MG63 (cell line): ENCODE results near the gene SH3BGRL2. TPM values are rescaled to one million over a fixed set of nuclear protein-coding genes. Genes with fewer than 3 reads are reported as not detected.

Experiments used
- DNase-seq: peaks from one replicate; pipeline ENCODE4 v3.0.0-alpha.2; 2020
- H3K27me3 ChIP-seq: fragments of 250-450 bp; sonication (Bioruptor Pico); 2 replicates; pipeline ENCODE4 v1.5.1; 2020; ENCODE audit warnings: mild to moderate bottlenecking, moderate library complexity
- H3K36me3 ChIP-seq: fragments of 250-450 bp; sonication (Bioruptor Pico); 2 replicates; pipeline ENCODE4 v1.5.1; 2020; ENCODE audit warnings: mild to moderate bottlenecking, moderate library complexity
- H3K4me3 ChIP-seq: fragments of 250-450 bp; sonication (Bioruptor Pico); 2 replicates; pipeline ENCODE4 v1.5.1; 2020; ENCODE audit warnings: mild to moderate bottlenecking, moderate library complexity
- H3K9me3 ChIP-seq: fragments of 250-450 bp; sonication (Bioruptor Pico); 2 replicates; pipeline ENCODE4 v1.5.1; 2020; ENCODE audit warnings: mild to moderate bottlenecking, moderate library complexity
- total RNA-seq: library from RNA; depleted of rRNA; stranded (reverse); fragments of >200 nt; shearing (Covaris generic); gene quantifications from 2 replicates; pipeline ENCODE4 v1.2.3, GENCODE V29; 2014; ENCODE audit warnings: low replicate concordance

Gene SH3BGRL2
- total RNA-seq, 1 experiment from 2014 or later, result 0.16 TPM

DNA sequence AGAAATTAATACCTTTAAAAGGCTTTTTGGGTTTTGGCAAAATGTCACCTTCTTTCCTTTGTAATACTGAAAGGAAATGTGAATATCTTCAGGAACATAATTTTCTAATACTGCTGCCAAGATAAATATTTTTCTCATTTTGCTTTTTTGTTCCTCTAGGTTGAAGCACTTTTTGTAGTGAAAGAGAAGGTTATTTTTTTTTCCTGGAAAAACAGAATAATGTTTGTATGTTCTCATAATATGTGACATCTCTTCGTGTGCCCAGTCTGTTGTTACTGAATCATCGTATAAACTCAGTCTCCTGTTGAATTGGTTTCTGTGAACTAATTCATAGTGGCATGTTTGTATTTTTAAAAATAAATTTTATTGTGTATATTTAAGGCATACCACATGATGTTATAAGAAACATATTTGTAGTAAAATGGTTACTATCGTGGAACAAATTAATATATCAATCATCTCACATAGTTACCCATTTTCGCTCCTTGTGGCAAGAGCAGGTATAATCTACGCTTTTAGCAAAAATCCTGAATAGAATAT is 74.4 kb downstream of the SH3BGRL2 start:
- DNase-seq, result no peak
- Histone ChIP-seq H3K27me3 (no peaks in the 10 kb centered on the region), H3K36me3 (no peaks in the 10 kb centered on the region), H3K9me3 (no peaks in the 10 kb centered on the region), H3K4me3 (no peak overlapping the region)

DNA sequence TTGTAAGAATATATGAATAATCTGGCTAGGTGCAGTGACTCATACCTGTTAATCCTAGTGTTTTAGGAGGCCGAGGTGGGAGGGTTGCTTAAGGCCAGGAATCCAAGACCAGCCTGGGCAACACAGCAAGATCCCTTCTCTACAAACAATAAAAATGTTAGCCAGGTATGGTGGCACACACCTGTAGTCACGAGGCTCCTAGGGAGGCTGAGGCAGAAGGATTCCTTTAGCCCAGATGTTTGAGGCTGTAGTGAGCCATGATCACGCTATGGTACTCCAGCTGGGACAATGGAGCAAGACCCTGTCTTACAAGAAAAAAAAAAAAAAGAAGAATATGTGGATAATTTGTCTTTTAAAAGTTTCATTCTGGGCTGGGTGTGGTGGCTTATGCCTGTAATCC is 75.4 kb downstream of the SH3BGRL2 start:
- Histone ChIP-seq H3K27me3 (no peaks in the 10 kb centered on the region), H3K9me3 (no peaks in the 10 kb centered on the region), H3K36me3 (no peaks in the 10 kb centered on the region), H3K4me3 (no peak overlapping the region)
- DNase-seq, result no peak

DNA sequence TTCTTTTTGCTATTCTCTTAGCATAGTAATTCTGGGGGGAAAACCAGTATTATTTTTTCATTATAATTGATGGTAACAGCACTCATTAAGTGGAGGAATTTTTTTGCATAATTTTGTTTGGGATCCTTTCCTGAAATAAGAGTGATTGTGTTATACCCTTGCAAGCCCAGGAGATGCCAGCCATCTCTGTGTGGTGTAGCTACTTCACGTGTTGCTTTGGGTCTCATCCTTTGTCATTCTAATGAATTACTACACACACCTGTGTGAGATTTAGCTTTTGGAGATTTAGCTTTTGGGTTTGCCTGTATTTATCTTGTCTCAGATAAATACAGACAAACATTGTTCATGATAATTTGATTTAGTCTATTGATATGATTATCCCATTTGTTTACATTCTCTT is 76.5 kb downstream of the SH3BGRL2 start:
- no peaks in the 10 kb centered on the region for H3K9me3 ChIP-seq
- H3K36me3 ChIP-seq, result no peaks in the 10 kb centered on the region

DNA sequence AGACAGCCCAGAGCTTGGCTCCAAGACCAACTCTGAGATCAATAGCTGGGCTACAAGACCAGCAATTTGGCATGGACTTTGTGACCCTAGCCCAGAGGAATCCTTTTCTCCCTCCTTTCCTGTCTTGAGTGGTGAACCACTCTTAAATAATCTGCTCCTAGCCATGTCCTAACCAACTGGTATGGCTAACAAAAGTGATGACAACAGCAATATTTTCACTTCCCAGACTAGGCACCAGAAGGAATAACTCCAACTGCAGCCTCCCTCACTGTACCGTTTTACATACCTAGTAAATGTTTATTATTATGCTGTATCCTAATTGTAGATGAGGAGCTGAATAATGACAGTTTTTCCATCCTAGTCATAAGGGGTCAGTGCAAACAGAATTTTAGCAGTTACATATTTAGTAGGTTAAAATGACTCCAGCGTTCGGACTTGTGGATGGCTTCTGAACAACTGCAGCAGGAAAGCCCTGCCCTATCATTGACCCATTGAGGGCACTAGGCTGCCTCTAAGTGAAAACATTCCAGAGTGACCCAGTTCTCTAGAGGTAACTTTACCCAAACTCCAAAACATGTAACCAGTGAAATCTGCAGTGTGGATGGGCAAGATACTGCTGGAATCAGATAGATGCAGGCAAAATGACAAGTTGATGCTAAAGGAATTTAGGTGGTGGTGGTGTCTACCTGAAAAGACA is 77.1 kb downstream of the SH3BGRL2 start:
- DNase-seq, result no peak
- no peak overlapping the region for H3K4me3 ChIP-seq
- H3K9me3 ChIP-seq, result no peaks in the 10 kb centered on the region
- H3K27me3 ChIP-seq, result no peaks in the 10 kb centered on the region
- no peaks in the 10 kb centered on the region for H3K36me3 ChIP-seq

More for the DNA sequence above, 76.5 kb downstream of the SH3BGRL2 start:
- no peak for DNase-seq
- H3K27me3 ChIP-seq, result no peaks in the 10 kb centered on the region
- no peak overlapping the region for H3K4me3 ChIP-seq

DNA sequence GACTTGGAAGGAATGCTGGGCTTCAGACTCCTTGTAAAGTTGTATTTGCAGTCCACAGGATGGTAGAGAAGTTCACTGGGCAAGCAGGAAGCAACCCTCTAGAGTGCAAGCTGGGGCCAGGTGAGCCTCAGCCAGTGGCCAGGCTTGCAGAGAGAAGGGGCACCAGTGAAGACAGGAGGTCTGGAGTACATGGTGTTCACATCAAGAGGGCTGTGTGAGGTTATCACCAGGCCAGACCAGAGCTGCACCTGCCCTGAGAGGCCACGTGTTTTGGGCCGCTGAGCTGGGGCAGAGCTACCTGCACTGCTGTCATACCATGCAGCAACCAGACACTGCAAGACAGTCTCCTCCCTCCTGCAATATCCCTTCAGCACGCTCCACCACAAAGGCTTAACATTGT is 79.0 kb downstream of the SH3BGRL2 start:
- no peaks in the 10 kb centered on the region for H3K9me3 ChIP-seq
- no peaks in the 10 kb centered on the region for H3K27me3 ChIP-seq
- H3K36me3 ChIP-seq, result no peaks in the 10 kb centered on the region
- H3K4me3 ChIP-seq, result no peak overlapping the region
- DNase-seq, result no peak

DNA sequence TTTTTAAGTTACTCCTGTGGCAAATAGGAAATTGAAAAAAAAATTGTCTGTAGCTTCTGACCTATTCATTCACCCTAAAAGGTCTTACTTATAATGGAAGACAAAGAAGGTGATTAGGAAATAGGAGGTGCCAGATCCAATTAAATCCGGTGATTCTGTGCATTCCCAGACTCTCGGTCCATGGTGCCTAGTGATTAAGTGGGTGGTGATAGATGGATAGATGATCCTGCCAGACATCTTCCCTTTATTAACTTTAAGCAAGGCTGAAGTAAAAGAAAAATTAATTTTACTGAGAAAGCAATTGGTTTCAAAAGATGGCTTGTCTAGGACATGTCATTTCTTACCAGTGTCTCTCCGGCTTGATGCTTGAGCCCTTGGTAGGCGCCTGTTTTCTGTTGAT is 80.0 kb downstream of the SH3BGRL2 start:
- no peak for DNase-seq
- no peak overlapping the region for H3K4me3 ChIP-seq
- H3K27me3 ChIP-seq, result no peaks in the 10 kb centered on the region
- no peaks in the 10 kb centered on the region for H3K9me3 ChIP-seq
- no peaks in the 10 kb centered on the region for H3K36me3 ChIP-seq

GRCh38 chr6:79712144-79712543 is 81.0 kb downstream of the SH3BGRL2 start:
- no peaks in the 10 kb centered on the region for H3K27me3 ChIP-seq
- no peak overlapping the region for H3K4me3 ChIP-seq
- no peaks in the 10 kb centered on the region for H3K36me3 ChIP-seq
- no peaks in the 10 kb centered on the region for H3K9me3 ChIP-seq
- DNase-seq, result no peak

DNA sequence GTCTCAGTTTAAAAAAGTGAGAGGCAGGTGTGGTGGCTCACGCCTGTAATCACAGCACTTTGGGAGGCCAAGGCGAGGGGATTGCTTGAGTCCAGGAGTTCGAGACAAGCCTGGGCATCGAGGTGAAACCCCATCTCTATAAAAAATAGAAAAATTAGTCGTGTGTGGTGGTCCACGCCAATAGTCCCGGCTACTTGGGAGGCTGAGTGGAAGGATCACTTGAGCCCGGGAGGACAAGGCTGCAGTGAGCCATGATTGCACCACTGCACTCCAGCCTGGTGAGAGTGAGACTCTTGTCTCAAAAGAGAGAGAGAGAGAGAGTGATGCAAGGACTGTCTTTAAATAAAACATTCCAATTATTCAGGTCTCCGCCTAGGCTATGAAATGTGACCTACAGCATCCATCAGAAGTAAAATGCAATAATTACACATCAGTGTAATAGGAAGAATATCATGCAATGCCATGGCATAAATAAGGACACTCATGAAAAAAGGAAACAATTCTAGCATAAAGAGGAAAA is 81.5 kb downstream of the SH3BGRL2 start:
- Histone ChIP-seq H3K36me3 (no peaks in the 10 kb centered on the region), H3K27me3 (no peaks in the 10 kb centered on the region), H3K4me3 (no peak overlapping the region), H3K9me3 (no peaks in the 10 kb centered on the region)
- DNase-seq, result no peak

GRCh38 chr6:79713701-79714322 is 82.7 kb downstream of the SH3BGRL2 start:
- peak; percentile 19 for DNase-seq
- Histone ChIP-seq H3K9me3 (no peaks in the 10 kb centered on the region), H3K36me3 (no peaks in the 10 kb centered on the region)

DNA sequence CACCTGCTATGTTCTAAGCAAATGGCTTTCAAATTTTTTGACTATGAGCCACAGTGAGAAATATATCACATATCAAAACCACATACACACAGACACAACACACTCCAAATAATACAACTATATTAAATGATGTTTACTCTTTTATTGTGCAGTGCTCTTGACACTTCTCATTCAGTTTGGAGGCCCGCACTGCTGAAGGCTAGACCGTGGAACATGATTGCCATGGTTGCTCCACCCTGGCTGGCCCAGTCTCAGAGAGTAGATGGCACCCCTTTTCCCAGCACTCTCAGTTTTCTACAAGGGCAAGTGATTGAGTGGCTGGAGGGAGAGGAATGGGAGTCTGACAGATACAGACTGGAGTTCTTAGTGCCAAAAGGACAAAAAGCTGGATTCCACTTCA is 86.9 kb downstream of the SH3BGRL2 start:
- no peaks in the 10 kb centered on the region for H3K36me3 ChIP-seq
- DNase-seq, result no peak
- no peaks in the 10 kb centered on the region for H3K9me3 ChIP-seq
- no peak overlapping the region for H3K4me3 ChIP-seq
- no peaks in the 10 kb centered on the region for H3K27me3 ChIP-seq

More at GRCh38 chr6:79713701-79714322, 82.7 kb downstream of the SH3BGRL2 start:
- Histone ChIP-seq H3K4me3 (no peak overlapping the region), H3K27me3 (no peaks in the 10 kb centered on the region)

DNA sequence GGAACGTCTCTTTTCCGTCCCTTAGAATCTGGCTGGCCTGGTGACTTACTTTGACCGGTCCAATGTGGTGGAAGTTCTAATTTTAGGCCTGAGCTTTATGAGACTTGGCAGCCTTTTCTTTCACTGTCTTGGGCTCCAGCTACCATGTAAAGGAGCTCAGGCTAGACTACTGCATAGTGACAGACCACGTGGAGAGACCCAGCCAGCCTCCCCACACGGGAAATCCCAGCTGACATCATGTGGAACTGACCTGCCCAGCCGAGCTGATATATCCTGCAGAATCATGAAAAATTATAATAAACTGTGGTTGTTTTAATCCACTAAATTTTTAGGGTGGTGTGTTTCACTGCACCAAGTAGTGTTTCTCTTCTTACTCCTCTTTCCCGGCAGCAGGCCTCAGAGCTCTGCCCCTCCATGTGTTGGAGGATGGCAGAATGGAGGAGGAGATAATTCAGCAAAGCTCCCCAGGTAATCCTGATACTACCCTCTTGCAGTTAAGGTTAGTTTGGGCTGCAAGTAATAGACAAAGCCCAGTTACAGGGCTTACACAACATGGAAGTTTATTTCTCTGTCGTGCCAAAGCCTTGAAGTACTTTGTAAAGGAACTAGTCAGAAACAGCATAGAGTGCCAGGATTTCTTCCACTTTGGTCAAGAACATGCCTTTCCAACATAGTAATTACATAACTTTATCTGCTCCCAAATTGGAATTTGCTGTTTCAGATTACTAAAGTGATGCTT is 87.5 kb downstream of the SH3BGRL2 start:
- no peaks in the 10 kb centered on the region for H3K36me3 ChIP-seq
- H3K4me3 ChIP-seq, result no peak overlapping the region
- no peaks in the 10 kb centered on the region for H3K27me3 ChIP-seq
- no peak for DNase-seq
- no peaks in the 10 kb centered on the region for H3K9me3 ChIP-seq

- Histone ChIP-seq H3K27me3 (no peaks in the 10 kb centered on the region), H3K36me3 (no peaks in the 10 kb centered on the region), H3K9me3 (no peaks in the 10 kb centered on the region), H3K4me3 (no peak overlapping the region)
- peak; percentile 67 for DNase-seq
Observed at GRCh38 chr6:79719248-79719960, 88.3 kb downstream of the SH3BGRL2 start.

DNA sequence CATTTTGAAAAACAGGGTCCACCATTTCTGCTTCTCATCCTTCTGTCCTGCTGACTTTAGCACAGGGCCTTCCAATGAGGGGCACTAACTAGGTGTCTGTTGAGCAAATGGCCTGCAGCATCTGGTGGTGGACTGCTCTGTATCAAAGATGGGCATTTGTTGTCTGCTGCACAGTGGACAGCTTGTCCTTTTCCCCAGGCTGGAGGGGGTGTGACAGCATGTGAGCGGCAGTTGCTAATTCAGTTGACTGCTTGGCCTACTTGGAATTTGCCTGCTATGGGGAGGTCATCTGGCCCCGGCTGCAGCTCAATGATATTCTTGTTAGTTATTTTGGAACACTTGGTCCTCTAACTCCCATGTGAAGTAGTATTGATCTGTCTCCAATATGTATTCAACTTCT is 93.7 kb downstream of the SH3BGRL2 start:
- Histone ChIP-seq H3K4me3 (no peak overlapping the region), H3K27me3 (no peaks in the 10 kb centered on the region; the same call in 1 of the 2 replicates), H3K36me3 (no peaks in the 10 kb centered on the region), H3K9me3 (no peaks in the 10 kb centered on the region)
- DNase-seq, result no peak

GRCh38 chr6:79731471-79731870 is 100.3 kb downstream of the SH3BGRL2 start:
- DNase-seq, result no peak
- no peak overlapping the region for H3K4me3 ChIP-seq
- H3K27me3 ChIP-seq, result no peaks in the 10 kb centered on the region; the same call in 1 of the 2 replicates
- H3K36me3 ChIP-seq, result no peaks in the 10 kb centered on the region
- H3K9me3 ChIP-seq, result no peaks in the 10 kb centered on the region

- H3K9me3 ChIP-seq, result no peaks in the 10 kb centered on the region
- DNase-seq, result no peak
- H3K27me3 ChIP-seq, result no peaks in the 10 kb centered on the region; the same call in 1 of the 2 replicates
- no peak overlapping the region for H3K4me3 ChIP-seq
- H3K36me3 ChIP-seq, result no peaks in the 10 kb centered on the region
Observed at GRCh38 chr6:79733388-79733787, 102.3 kb downstream of the SH3BGRL2 start.

GRCh38 chr6:79734374-79734773 is 103.2 kb downstream of the SH3BGRL2 start:
- no peaks in the 10 kb centered on the region; the same call in 1 of the 2 replicates for H3K27me3 ChIP-seq

More at GRCh38 chr6:79734374-79734773, 103.2 kb downstream of the SH3BGRL2 start:
- DNase-seq, result no peak
- Histone ChIP-seq H3K36me3 (no peaks in the 10 kb centered on the region), H3K4me3 (no peak overlapping the region), H3K9me3 (no peaks in the 10 kb centered on the region)
